Measurements from ENCODE around the gene ADORA2A.

Gene ADORA2A

GRCh38 chr22:24419475-24419850 lies 7.9 kb upstream of the ADORA2A start:
- no peak for DNase-seq

- DNase-seq = no peak
Measured at GRCh38 chr22:24420072-24420976, 7.1 kb upstream of the ADORA2A start.

GRCh38 chr22:24420977-24421343 lies 6.4 kb upstream of the ADORA2A start:
- DNase-seq = no peak

- peak; percentile 40 for DNase-seq
Measured at GRCh38 chr22:24421428-24421931, 5.9 kb upstream of the ADORA2A start.

- DNase-seq = no peak
Measured at GRCh38 chr22:24422102-24422665, 5.2 kb upstream of the ADORA2A start.

- DNase-seq = peak; percentile 47
Measured at GRCh38 chr22:24423519-24424000, 3.8 kb upstream of the ADORA2A start.

- peak; percentile 45 for DNase-seq
Measured at GRCh38 chr22:24424001-24424900, 3.1 kb upstream of the ADORA2A start.

- no peak for DNase-seq
Measured at GRCh38 chr22:24424901-24425775, 2.3 kb upstream of the ADORA2A start.

- DNase-seq = no peak
Measured at GRCh38 chr22:24426436-24426835, 963 bp upstream of the ADORA2A start.

- no peak for DNase-seq
Measured at GRCh38 chr22:24426851-24427499, 424 bp upstream of the ADORA2A start.

GRCh38 chr22:24428751-24429410 lies 1.5 kb downstream of the ADORA2A start:
- DNase-seq = no peak

- peak; percentile 72 for DNase-seq
Measured at GRCh38 chr22:24429411-24430365, 2.3 kb downstream of the ADORA2A start.

- DNase-seq = no peak
Measured at GRCh38 chr22:24430431-24431308, 3.3 kb downstream of the ADORA2A start.

- DNase-seq = no peak
Measured at GRCh38 chr22:24431309-24432034, 4.1 kb downstream of the ADORA2A start.

- no peak for DNase-seq
Measured at GRCh38 chr22:24432059-24432853, 4.9 kb downstream of the ADORA2A start.

- no peak for DNase-seq
Measured at GRCh38 chr22:24433001-24433827, 5.8 kb downstream of the ADORA2A start.

Data from CD4-positive, alpha-beta T cell treated with Interleukin-15 for 1 hour (primary cell).